Upper lobe of right lung (tissue), 1 donor: ENCODE results near the gene TGIF1. TPM values are rescaled to one million over a fixed set of nuclear protein-coding genes. Genes with fewer than 3 reads are reported as not detected.

Experiments
- ATAC-seq: fragments of 200-7000 bp; cut with Tn5 transposase; one replicate; pipeline ENCODE4 v1.9.1; 2020; ENCODE audit warnings: mild to moderate bottlenecking, moderate library complexity
- DNase-seq: peaks from one replicate; pipeline ENCODE4 v3.0.0-alpha.2; 2020
- H3K27ac ChIP-seq: fragments of 200-600 bp; one replicate; pipeline ENCODE4 v1.8.0; 2022
- H3K27me3 ChIP-seq: fragments of 200-600 bp; one replicate; pipeline ENCODE4 v1.8.0; 2022; ENCODE audit warnings: mild to moderate bottlenecking
- H3K36me3 ChIP-seq: fragments of 200-600 bp; one replicate; pipeline ENCODE4 v1.8.0; 2022
- H3K4me1 ChIP-seq: fragments of 200-600 bp; one replicate; pipeline ENCODE4 v1.8.0; 2022
- H3K4me3 ChIP-seq: fragments of 200-600 bp; one replicate; pipeline ENCODE4 v1.8.0; 2022; ENCODE audit warnings: mild to moderate bottlenecking
- H3K9me3 ChIP-seq: fragments of 200-600 bp; one replicate; pipeline ENCODE4 v1.8.0; 2022
- CTCF ChIP-seq: fragments of 200-600 bp; IDR thresholded peaks from one replicate; pipeline ENCODE4 v1.8.0; 2022; ENCODE audit warnings: antibody characterized with exemption
- intact Hi-C: fragments of 100-400 bp; cut with DNase I; formaldehyde crosslinking; loops from one replicate; pipeline ENCODE4 v1.11.0; 2022
- total RNA-seq: library from RNA; stranded (reverse); fragmentation: NEBNext Ultra II Directional; extraction: Animal tissue kit (Norgen Biotek cat#: 25700); gene quantifications from one replicate; pipeline ENCODE4 v1.2.1, GENCODE V29; 2021
- donor health status: DM: no; HTN: yes; CAD: no; lungs with severe emphysema.

Gene TGIF1
- total RNA-seq, 1 donor from 2014 or later: 48.4 TPM

DNA sequence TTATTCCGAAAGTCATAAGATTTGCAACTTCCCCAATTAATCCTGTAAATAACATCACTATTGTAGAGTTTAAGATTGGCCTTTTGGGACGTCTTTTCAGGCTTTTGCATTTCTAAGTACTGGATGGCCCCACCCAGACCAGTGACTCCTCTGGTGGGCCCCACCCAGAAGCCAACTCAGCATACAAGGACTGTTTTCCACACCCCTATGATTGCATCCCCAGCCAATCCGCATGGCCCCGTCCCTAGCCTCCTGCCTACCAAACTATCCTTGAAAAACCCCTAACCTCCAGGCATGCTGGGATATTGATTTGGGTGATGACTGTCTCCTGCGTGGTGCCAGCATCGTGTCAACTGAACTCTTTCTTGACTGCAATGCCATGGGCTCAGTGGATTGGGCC is 24.5 kb upstream of the TGIF1 start:
- no peak for TF ChIP-seq CTCF
- Histone ChIP-seq H3K9me3 (no peaks in the 10 kb centered on the region), H3K27ac (no peak overlapping the region), H3K27me3 (no peaks in the 10 kb centered on the region), H3K36me3 (no peaks in the 10 kb centered on the region), H3K4me1 (no peaks in the 10 kb centered on the region), H3K4me3 (no peak overlapping the region)
- no peak for ATAC-seq
- intact Hi-C loops: no loop called here
- DNase-seq: no peak

DNA sequence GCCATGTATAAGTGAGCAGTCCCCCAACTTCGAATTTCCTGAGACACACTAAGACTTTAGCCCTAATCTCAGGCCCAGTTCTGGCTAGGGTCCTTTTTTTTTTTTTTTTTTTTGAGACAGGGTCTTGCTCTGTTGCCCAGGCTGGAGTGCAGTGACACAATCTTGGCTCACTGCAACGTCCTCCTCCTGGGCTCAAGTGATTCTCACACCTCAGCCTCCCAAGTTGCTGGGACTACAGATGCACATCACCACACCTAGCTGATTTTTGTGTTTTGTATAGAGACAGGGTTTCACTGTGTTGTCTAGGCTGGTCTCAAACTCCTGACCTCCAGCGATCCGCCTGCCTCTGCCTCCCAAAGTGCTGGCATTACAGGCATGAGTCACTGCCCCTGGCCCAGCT is 23.9 kb upstream of the TGIF1 start:
- intact Hi-C loops: no loop called here
- Histone ChIP-seq H3K27ac (no peak overlapping the region), H3K36me3 (no peaks in the 10 kb centered on the region), H3K4me3 (no peak overlapping the region), H3K27me3 (no peaks in the 10 kb centered on the region), H3K9me3 (no peaks in the 10 kb centered on the region), H3K4me1 (no peaks in the 10 kb centered on the region)
- DNase-seq (no peak), ATAC-seq (no peak)
- no peak for TF ChIP-seq CTCF

GRCh38 chr18:3427944-3428343 is 22.0 kb upstream of the TGIF1 start:
- Histone ChIP-seq H3K36me3 (no peaks in the 10 kb centered on the region), H3K27ac (no peak overlapping the region), H3K4me3 (no peak overlapping the region), H3K4me1 (no peaks in the 10 kb centered on the region), H3K9me3 (no peaks in the 10 kb centered on the region), H3K27me3 (no peaks in the 10 kb centered on the region)
- intact Hi-C loops: no loop called here
- no peak for DNase-seq
- TF ChIP-seq CTCF: no peak
- ATAC-seq: no peak

DNA sequence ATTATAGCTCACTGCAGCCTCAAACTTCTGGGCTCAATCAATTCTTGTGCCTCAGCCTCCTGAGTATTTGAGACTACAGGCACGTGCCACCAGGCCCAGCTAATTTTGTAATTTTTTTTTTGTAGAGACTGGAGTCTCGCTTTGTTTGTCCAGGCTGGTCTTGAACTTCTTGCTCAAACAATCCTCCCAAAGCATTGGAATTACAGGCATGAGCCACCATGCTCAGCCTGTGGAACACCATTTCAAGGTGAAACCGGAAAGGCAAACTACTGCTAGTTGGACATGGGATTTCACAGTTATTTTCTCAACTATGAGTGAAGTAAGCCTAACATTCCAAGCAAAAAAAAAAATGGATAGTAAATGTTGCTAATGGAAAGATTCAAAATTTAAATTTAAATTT is 20.9 kb upstream of the TGIF1 start:
- Histone ChIP-seq H3K36me3 (no peaks in the 10 kb centered on the region), H3K4me1 (no peaks in the 10 kb centered on the region), H3K27ac (no peak overlapping the region), H3K9me3 (no peaks in the 10 kb centered on the region), H3K4me3 (no peak overlapping the region), H3K27me3 (no peaks in the 10 kb centered on the region)
- no peak for ATAC-seq
- no peak for DNase-seq
- no peak for TF ChIP-seq CTCF
- intact Hi-C loops: no loop called here

DNA sequence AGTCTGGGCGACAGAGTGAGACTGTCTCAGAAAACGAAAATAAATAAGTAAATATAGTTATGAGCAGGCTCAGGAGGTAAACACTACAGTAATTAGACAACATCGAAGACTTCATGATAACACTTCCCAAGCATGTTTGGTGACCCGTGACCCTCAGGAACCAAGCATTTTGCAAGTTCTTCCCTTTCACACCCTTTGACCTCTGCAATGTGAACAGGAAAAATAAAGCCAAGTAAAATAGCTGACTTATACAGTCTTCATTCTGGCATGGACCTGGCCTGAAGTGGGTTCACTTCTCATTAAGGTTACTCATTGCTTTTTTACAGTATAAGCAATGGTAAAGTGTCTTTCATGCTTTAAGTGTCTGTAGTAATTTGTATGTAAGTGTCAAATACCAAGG is 15.3 kb upstream of the TGIF1 start:
- H3K36me3 ChIP-seq: no peaks in the 10 kb centered on the region
- H3K27ac ChIP-seq: no peak overlapping the region
- no peak for ATAC-seq
- no peaks in the 10 kb centered on the region for H3K27me3 ChIP-seq
- no peak for TF ChIP-seq CTCF
- intact Hi-C loops: no loop called here
- H3K4me1 ChIP-seq: no peaks in the 10 kb centered on the region
- no peak overlapping the region for H3K4me3 ChIP-seq
- H3K9me3 ChIP-seq: no peaks in the 10 kb centered on the region
- no peak for DNase-seq

DNA sequence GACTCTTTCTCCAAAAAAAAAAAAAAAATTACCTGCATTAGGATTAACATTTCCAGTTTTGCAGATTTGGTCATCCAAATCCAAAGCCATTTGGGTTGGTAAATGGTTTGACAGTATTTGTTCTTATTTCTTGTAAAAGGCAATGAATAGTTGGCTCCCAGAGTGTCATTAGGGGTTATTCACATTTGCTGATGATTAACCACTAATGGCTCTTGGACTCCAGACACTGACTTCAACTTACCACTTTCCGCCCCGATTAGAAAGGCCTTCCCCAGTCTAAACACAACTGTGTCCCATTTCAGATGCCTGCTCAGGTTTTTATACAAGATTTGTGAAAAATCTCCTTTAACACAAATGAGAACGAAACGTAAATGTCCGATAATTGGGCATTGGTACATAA is 9.6 kb upstream of the TGIF1 start:
- Histone ChIP-seq H3K9me3 (no peaks in the 10 kb centered on the region), H3K4me3 (no peak overlapping the region), H3K4me1 (no peaks in the 10 kb centered on the region), H3K27ac (no peak overlapping the region), H3K27me3 (no peaks in the 10 kb centered on the region), H3K36me3 (no peaks in the 10 kb centered on the region)
- no peak for ATAC-seq
- no peak for DNase-seq
- TF ChIP-seq CTCF: no peak
- intact Hi-C loops: no loop called here
